PFSK-1 (cell line): ENCODE data around the gene CNGB1.

ENCODE experiments used
- FOXP2 ChIP-seq: optimal IDR thresholded peaks from 2 replicates; pipeline ENCODE3; 2011; ENCODE audit warnings: borderline replicate concordance, control low read depth, inconsistent platforms; ENCODE audit not compliant: insufficient read depth; ENCODE audit errors: extremely low read length, extremely low read depth
- POLR2AphosphoS5 ChIP-seq: IDR thresholded peaks from 2 replicates; pipeline ENCODE4 v1.6.1; 2012; ENCODE audit warnings: low read depth, mild to moderate bottlenecking, control low read depth, low read length, moderate library complexity
- SIN3A ChIP-seq: IDR thresholded peaks from 2 replicates; pipeline ENCODE4 v1.6.1; 2012; ENCODE audit warnings: mild to moderate bottlenecking, low read length, moderate library complexity, borderline replicate concordance; ENCODE audit not compliant: insufficient read depth
- TAF1 ChIP-seq: IDR thresholded peaks from 2 replicates; pipeline ENCODE4 v1.6.1; 2012; ENCODE audit warnings: low read length, control low read depth, borderline replicate concordance; ENCODE audit not compliant: insufficient read depth
- TF ChIP-seq, protein P1 (sequence below), 2 experiments: IDR thresholded peaks; 2 replicates each; pipeline versions ENCODE4 v1.6.1 to v1.8.0; 2011 to 2012; ENCODE audit warnings: low read depth in 2 of 2, low read length in 2 of 2, control low read depth in 1 of 2, inconsistent platforms in 1 of 2, mild to moderate bottlenecking in 1 of 2, moderate library complexity in 1 of 2; ENCODE audit not compliant: insufficient read depth in 1 of 2

CNGB1 gene

GRCh38 chr16:57976331-57976796 lies 5.4 kb upstream of the CNGB1 start:
- no peak for TF ChIP-seq SIN3A
- no peak for TF ChIP-seq POLR2AphosphoS5
- TF ChIP-seq TAF1: no peak
- TF ChIP-seq FOXP2: no peak
- TF ChIP-seq, protein P1, sequence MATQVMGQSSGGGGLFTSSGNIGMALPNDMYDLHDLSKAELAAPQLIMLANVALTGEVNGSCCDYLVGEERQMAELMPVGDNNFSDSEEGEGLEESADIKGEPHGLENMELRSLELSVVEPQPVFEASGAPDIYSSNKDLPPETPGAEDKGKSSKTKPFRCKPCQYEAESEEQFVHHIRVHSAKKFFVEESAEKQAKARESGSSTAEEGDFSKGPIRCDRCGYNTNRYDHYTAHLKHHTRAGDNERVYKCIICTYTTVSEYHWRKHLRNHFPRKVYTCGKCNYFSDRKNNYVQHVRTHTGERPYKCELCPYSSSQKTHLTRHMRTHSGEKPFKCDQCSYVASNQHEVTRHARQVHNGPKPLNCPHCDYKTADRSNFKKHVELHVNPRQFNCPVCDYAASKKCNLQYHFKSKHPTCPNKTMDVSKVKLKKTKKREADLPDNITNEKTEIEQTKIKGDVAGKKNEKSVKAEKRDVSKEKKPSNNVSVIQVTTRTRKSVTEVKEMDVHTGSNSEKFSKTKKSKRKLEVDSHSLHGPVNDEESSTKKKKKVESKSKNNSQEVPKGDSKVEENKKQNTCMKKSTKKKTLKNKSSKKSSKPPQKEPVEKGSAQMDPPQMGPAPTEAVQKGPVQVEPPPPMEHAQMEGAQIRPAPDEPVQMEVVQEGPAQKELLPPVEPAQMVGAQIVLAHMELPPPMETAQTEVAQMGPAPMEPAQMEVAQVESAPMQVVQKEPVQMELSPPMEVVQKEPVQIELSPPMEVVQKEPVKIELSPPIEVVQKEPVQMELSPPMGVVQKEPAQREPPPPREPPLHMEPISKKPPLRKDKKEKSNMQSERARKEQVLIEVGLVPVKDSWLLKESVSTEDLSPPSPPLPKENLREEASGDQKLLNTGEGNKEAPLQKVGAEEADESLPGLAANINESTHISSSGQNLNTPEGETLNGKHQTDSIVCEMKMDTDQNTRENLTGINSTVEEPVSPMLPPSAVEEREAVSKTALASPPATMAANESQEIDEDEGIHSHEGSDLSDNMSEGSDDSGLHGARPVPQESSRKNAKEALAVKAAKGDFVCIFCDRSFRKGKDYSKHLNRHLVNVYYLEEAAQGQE (IDR thresholded peaks at IDR 0.05; ENCODE audit: insufficient read depth in 1 of 2, low read depth in 2 of 2, low read length in 2 of 2): no peak

- TF ChIP-seq TAF1: no peak
- TF ChIP-seq POLR2AphosphoS5: no peak
- TF ChIP-seq, protein P1 (IDR thresholded peaks at IDR 0.05; ENCODE audit: insufficient read depth in 1 of 2, low read depth in 2 of 2, low read length in 2 of 2): no peak
- no peak for TF ChIP-seq SIN3A
- no peak for TF ChIP-seq FOXP2
Measured at GRCh38 chr16:57972306-57972705, 1.4 kb upstream of the CNGB1 start.

- TF ChIP-seq, protein P1 (IDR thresholded peaks at IDR 0.05; ENCODE audit: insufficient read depth in 1 of 2, low read depth in 2 of 2, low read length in 2 of 2): no peak
- TF ChIP-seq POLR2AphosphoS5 (no peak), TAF1 (no peak), FOXP2 (no peak), SIN3A (no peak)
Measured at GRCh38 chr16:57971848-57972247, 920 bp upstream of the CNGB1 start.

DNA sequence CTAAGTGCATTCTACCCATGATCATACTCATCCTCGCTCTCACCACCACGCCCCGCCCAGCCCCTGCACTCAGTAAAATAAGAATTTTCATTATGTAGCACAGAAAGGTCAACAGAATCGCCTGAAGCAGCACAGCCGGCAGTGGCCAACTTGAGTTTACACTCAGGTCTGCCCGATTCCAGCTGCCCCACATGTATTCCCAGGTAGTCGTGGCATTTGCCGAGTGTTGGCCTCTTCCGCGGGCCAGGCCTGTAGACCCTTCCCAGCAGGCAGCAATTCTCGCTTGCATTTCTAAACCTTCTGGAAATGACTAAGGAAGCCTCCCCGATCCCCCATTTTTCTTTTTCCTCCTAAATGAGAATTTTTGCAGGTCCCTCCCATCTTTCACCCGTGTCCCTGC lies 609 bp downstream of the CNGB1 start:
- TF ChIP-seq, protein P1 (IDR thresholded peaks at IDR 0.05; ENCODE audit: insufficient read depth in 1 of 2, low read depth in 2 of 2, low read length in 2 of 2): no peak
- TF ChIP-seq FOXP2 (no peak), SIN3A (no peak), TAF1 (no peak), POLR2AphosphoS5 (no peak)

GRCh38 chr16:57969451-57970123 lies 1.3 kb downstream of the CNGB1 start:
- TF ChIP-seq, protein P1 (IDR thresholded peaks at IDR 0.05; ENCODE audit: insufficient read depth in 1 of 2, low read depth in 2 of 2, low read length in 2 of 2): no peak
- TF ChIP-seq POLR2AphosphoS5 (no peak), TAF1 (no peak), FOXP2 (no peak), SIN3A (no peak)
